SIG-M5 treated with dmso at 0.1 percent for 504 hours (cell line): ENCODE data around the gene SFTPB.
"Not testable (repeated sequence)": the region's sequence is repeated elsewhere in the genome, so short reads cannot be mapped to it uniquely, and the experiment has no call there.

ENCODE experiments used
- DNase-seq: peaks from one replicate; lab custom pipeline; 2025; ENCODE audit not compliant: unreplicated experiment; lab: John Stamatoyannopoulos, UW

Gene SFTPB

GRCh38 chr2:85657399-85657798, 10.6 kb downstream of the SFTPB start:
- DNase-seq: not testable (repeated sequence)

GRCh38 chr2:85656468-85656867, 11.5 kb downstream of the SFTPB start:
- no peak for DNase-seq

GRCh38 chr2:85655961-85656417, 12.0 kb downstream of the SFTPB start:
- DNase-seq: no peak

GRCh38 chr2:85653996-85654395, 14.0 kb downstream of the SFTPB start:
- DNase-seq: no peak

- no peak for DNase-seq
Measured at GRCh38 chr2:85652056-85652455, 15.9 kb downstream of the SFTPB start.

- no peak for DNase-seq
Measured at GRCh38 chr2:85651097-85651496, 16.9 kb downstream of the SFTPB start.

GRCh38 chr2:85650456-85650855, 17.5 kb downstream of the SFTPB start:
- no peak for DNase-seq

GRCh38 chr2:85649201-85650190, 18.5 kb downstream of the SFTPB start:
- DNase-seq: no peak

GRCh38 chr2:85648619-85649018, 19.4 kb downstream of the SFTPB start:
- DNase-seq: peak; percentile 55

GRCh38 chr2:85647823-85648526, 20.0 kb downstream of the SFTPB start:
- peak; percentile 22 for DNase-seq

- no peak for DNase-seq
Measured at GRCh38 chr2:85646166-85646565, 21.8 kb downstream of the SFTPB start.

GRCh38 chr2:85644909-85645308, 23.1 kb downstream of the SFTPB start:
- no peak for DNase-seq

GRCh38 chr2:85642725-85643124, 25.3 kb downstream of the SFTPB start:
- DNase-seq: no peak

- DNase-seq: no peak
Measured at GRCh38 chr2:85635636-85636035, 32.4 kb downstream of the SFTPB start.

GRCh38 chr2:85635011-85635410, 33.0 kb downstream of the SFTPB start:
- DNase-seq: no peak

GRCh38 chr2:85631316-85631715, 36.7 kb downstream of the SFTPB start:
- no peak for DNase-seq

- DNase-seq: no peak
Measured at GRCh38 chr2:85628658-85629057, 39.3 kb downstream of the SFTPB start.

- DNase-seq: no peak
Measured at GRCh38 chr2:85623991-85624390, 44.0 kb downstream of the SFTPB start.

- DNase-seq: no peak
Measured at GRCh38 chr2:85621338-85621737, 46.7 kb downstream of the SFTPB start.

GRCh38 chr2:85619617-85620016, 48.4 kb downstream of the SFTPB start:
- DNase-seq: no peak

- DNase-seq: not testable (repeated sequence)
Measured at GRCh38 chr2:85617723-85618122, 50.3 kb downstream of the SFTPB start.

GRCh38 chr2:85615413-85615728, 52.6 kb downstream of the SFTPB start:
- DNase-seq: no peak
